SK-N-MC (cell line): ENCODE results near the gene GPRC5C.

ENCODE experiments used
- DNase-seq: peaks from one replicate; pipeline ENCODE4 v3.0.0-alpha.2; 2011; ENCODE audit warnings: low read depth, low spot score
- H3K27ac ChIP-seq: fragments of 200-600 bp; sonication (generic); 2 replicates; pipeline ENCODE4 v1.5.1; 2016; ENCODE audit warnings: mixed run types
- H3K36me3 ChIP-seq: fragments of 200-600 bp; sonication (generic); 2 replicates; pipeline ENCODE4 v1.6.1; 2017; ENCODE audit warnings: antibody characterized with exemption, low read length, mixed read lengths; ENCODE audit not compliant: insufficient read depth
- H3K4me3 ChIP-seq: fragments of 200-600 bp; sonication (generic); 2 replicates; pipeline ENCODE4 v1.5.1; 2016
- H3K9ac ChIP-seq: fragments of 200-600 bp; sonication (generic); 2 replicates; pipeline ENCODE4 v1.8.0; 2017; ENCODE audit warnings: mixed run types, mixed read lengths; ENCODE audit not compliant: insufficient read length
- H3K9me3 ChIP-seq: fragments of 200-600 bp; sonication (generic); 2 replicates; pipeline ENCODE4 v1.6.1; 2017; ENCODE audit warnings: low read depth, mild to moderate bottlenecking, antibody characterized with exemption, low read length, moderate library complexity, mixed read lengths
- EZH2 ChIP-seq: fragments of 200-600 bp; sonication (generic); IDR thresholded peaks from one replicate; pipeline ENCODE4 v1.6.1; 2017; ENCODE audit warnings: antibody characterized with exemption
- FOXP2 ChIP-seq: optimal IDR thresholded peaks from 2 replicates; pipeline ENCODE3; 2011; ENCODE audit warnings: mild to moderate bottlenecking, moderate library complexity; ENCODE audit not compliant: insufficient read depth; ENCODE audit errors: extremely low read length, control extremely low read depth
- POLR2AphosphoS5 ChIP-seq: IDR thresholded peaks from 2 replicates; pipeline ENCODE4 v1.6.1; 2012; ENCODE audit warnings: mild to moderate bottlenecking, low read depth, low read length, borderline replicate concordance

GPRC5C gene

DNA sequence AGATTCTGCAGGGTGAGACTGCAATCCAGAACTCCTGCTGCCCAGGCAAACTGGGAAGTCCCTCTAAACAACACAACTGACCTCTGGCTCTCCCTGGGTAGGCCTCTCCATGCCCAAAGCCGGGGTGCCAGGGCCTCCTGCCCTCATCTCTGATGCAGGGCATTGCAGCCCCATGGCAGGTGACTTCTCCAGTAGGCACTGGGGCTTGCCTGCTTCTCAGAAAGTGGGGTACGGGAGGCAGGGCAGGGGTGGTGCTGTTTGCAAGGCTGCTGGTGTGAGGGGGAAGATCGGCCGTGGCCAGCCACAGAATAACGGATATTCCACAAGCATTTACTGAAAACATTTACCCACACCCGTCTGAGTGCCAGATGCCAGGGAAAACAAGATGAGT, 4.1 kb upstream of the GPRC5C start:
- TF ChIP-seq POLR2AphosphoS5, result no peak
- no peak for TF ChIP-seq EZH2
- TF ChIP-seq FOXP2, result no peak
- no peaks in the 10 kb centered on the region for H3K9me3 ChIP-seq
- H3K9ac ChIP-seq, result no peak overlapping the region
- no peaks in the 10 kb centered on the region for H3K36me3 ChIP-seq
- no peak overlapping the region for H3K27ac ChIP-seq
- no peak for DNase-seq
- H3K4me3 ChIP-seq, result no peak overlapping the region

DNA sequence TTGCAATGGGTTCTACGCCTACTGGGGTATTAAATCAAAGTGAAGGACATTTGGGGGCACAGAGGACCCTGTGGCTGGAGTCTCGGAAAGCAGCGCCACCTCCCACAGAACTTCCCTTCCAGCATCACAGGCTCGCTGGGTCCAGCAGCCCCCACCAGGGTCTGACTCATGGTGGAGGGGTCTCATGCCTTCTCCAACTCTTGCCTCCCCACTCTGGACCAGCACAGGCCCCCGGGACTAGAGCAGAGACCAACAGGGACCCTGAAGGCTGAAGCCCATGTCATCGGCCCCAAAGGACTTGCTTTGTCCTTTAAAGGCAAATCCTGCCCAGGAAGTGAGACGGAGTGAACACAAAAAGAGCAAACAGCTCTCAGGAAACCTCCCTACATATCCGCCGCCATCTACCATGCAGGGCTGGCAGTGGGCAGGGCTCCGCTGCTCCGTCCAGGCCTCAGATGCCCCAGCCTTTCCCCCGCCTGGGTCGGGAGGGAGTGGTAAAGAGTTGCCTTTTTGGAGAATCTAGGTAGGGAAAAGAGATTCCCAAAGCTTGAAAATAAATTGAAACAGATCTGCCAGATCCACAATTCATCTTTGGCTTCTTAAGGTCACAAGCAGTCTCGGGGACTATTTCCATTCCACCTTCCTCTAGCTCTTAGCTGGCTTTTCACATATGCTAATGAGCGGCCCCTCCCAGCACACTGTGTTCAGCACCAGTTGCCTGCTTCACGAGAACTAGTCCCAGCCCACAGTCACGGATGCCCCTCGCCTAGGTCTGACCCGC, 2.1 kb upstream of the GPRC5C start:
- DNase-seq, result no peak
- H3K27ac ChIP-seq, result no peak overlapping the region
- H3K9me3 ChIP-seq, result no peaks in the 10 kb centered on the region
- no peak overlapping the region for H3K9ac ChIP-seq
- H3K36me3 ChIP-seq, result no peaks in the 10 kb centered on the region
- no peak overlapping the region for H3K4me3 ChIP-seq
- TF ChIP-seq POLR2AphosphoS5 (no peak), EZH2 (no peak), FOXP2 (no peak)

DNA sequence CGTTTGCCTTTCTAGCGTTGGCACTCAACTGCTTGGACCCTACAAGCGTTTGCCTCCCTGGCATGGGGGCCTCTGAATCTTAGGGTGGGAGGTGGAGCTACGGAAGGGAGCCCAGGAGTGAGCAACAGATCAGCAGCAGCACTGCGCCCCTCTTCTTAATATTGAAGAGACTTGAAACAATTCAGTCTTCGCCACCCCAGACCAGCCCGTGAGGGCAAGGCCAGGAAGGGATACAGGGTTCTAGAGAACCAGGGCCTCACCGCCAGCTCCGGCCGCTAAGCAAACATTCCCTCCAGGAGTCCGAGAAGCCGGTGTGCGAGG, 1.5 kb upstream of the GPRC5C start:
- no peak for DNase-seq
- no peaks in the 10 kb centered on the region for H3K9me3 ChIP-seq
- H3K4me3 ChIP-seq, result no peak overlapping the region
- no peak overlapping the region for H3K9ac ChIP-seq
- TF ChIP-seq EZH2, result no peak
- TF ChIP-seq POLR2AphosphoS5, result no peak
- TF ChIP-seq FOXP2, result no peak
- H3K36me3 ChIP-seq, result no peaks in the 10 kb centered on the region
- no peak overlapping the region for H3K27ac ChIP-seq

- H3K9me3 ChIP-seq, result no peaks in the 10 kb centered on the region
- no peak overlapping the region for H3K9ac ChIP-seq
- DNase-seq, result no peak
- H3K27ac ChIP-seq, result no peak overlapping the region
- TF ChIP-seq EZH2, result no peak
- TF ChIP-seq POLR2AphosphoS5, result no peak
- TF ChIP-seq FOXP2, result no peak
- peak overlapping the region; percentile 78 for H3K4me3 ChIP-seq
- H3K36me3 ChIP-seq, result no peaks in the 10 kb centered on the region
These were observed 951 bp upstream of the GPRC5C start for GRCh38 chr17:74430706-74431567.

DNA sequence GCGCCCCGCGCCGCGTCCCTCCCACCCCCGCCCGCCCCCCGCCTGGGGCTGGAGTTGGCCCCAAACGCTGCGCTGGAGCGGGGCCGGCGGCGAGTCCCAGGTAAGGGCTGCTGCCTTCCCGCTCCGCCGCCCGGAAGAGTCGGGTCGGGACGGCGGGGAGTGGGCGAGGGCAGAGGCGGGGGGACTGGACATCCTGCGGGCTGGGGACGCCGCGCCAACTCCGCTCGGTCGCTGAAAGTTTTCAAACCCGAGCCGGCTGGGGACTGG, 469 bp downstream of the GPRC5C start:
- H3K4me3 ChIP-seq, result peak overlapping the region; percentile 78
- H3K27ac ChIP-seq, result no peak overlapping the region
- no peak for DNase-seq
- no peak overlapping the region for H3K9ac ChIP-seq
- no peaks in the 10 kb centered on the region for H3K36me3 ChIP-seq
- H3K9me3 ChIP-seq, result no peaks in the 10 kb centered on the region
- TF ChIP-seq FOXP2, result no peak
- no peak for TF ChIP-seq EZH2
- TF ChIP-seq POLR2AphosphoS5, result no peak

DNA sequence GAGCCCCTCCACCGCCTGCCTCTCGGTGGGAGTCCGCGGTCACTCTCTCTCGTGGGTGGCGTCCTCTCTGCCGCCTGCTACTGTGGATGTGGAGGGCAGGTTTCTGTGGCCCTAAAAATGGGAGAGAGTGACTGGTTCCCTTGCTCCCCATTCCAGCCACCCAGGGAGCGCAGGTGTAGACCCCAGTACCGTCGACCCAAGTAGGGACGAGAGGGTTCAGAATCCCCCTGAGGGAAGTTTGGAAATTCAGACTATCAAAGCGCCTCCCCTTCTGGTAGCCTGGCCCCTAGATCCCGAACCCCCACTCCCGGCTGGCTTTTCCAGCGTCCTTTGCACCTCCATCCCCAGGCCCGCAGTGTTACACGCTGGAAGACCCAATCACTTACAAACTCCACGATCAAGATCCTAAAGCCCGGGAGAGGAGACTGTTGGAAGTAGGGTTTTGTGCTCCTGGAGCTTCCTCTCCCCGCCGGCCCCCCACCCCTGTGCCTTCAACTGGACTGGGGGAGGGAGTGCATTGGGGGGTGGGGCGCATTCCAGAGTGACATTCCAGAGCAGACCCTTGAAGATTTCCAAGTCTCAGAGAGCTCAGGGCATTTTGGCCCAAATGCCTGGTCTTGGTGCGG, 991 bp downstream of the GPRC5C start:
- no peak overlapping the region for H3K9ac ChIP-seq
- DNase-seq, result no peak
- no peak overlapping the region for H3K27ac ChIP-seq
- peak overlapping the region; percentile 78 for H3K4me3 ChIP-seq
- no peaks in the 10 kb centered on the region for H3K36me3 ChIP-seq
- no peak for TF ChIP-seq POLR2AphosphoS5
- no peak for TF ChIP-seq FOXP2
- no peak for TF ChIP-seq EZH2
- H3K9me3 ChIP-seq, result peaks cover 2% of the 10 kb centered on the region; the same call in 1 of the 2 replicates

- Histone ChIP-seq H3K36me3 (no peaks in the 10 kb centered on the region), H3K9ac (no peak overlapping the region), H3K9me3 (peaks cover 2% of the 10 kb centered on the region; the same call in 1 of the 2 replicates), H3K4me3 (no peak overlapping the region), H3K27ac (no peak overlapping the region)
- TF ChIP-seq EZH2, result no peak
- TF ChIP-seq POLR2AphosphoS5, result no peak
- DNase-seq, result no peak
These were observed 1.7 kb downstream of the GPRC5C start for GRCh38 chr17:74433421-74434121.

- no peak overlapping the region for H3K4me3 ChIP-seq
- H3K36me3 ChIP-seq, result no peaks in the 10 kb centered on the region
- H3K27ac ChIP-seq, result no peak overlapping the region
- no peak for DNase-seq
- no peak for TF ChIP-seq POLR2AphosphoS5
- TF ChIP-seq EZH2, result no peak
- no peak for TF ChIP-seq FOXP2
- H3K9me3 ChIP-seq, result peaks cover 2% of the 10 kb centered on the region; the same call in 1 of the 2 replicates
- H3K9ac ChIP-seq, result no peak overlapping the region
These were observed 4.0 kb downstream of the GPRC5C start for GRCh38 chr17:74435775-74436359.
